Measurements from ENCODE around the gene PTPRJ.

Gene PTPRJ

GRCh38 chr11:48164836-48165235, 184.5 kb downstream of the PTPRJ start:
- no peaks in the 10 kb centered on the region for H3K79me2 ChIP-seq (ENCODE audit: control insufficient read depth, low read length)
- no peaks in the 10 kb centered on the region for H3K9me2 ChIP-seq (replicated peaks; ENCODE audit: control insufficient read depth, low read length)
- H3F3A ChIP-seq (ENCODE audit: control insufficient read depth, insufficient read depth), result no peaks in the 10 kb centered on the region
- H3K4me3 ChIP-seq (ENCODE audit: low read length), result no peak overlapping the region
- no peak overlapping the region for H3K27ac ChIP-seq (ENCODE audit: low read depth, low read length)
- TF ChIP-seq EZH2phosphoT487 (IDR thresholded peaks at IDR 0.05; ENCODE audit: borderline replicate concordance, low read length) (no peak), CTCF (IDR thresholded peaks at IDR 0.05; ENCODE audit: low read depth, low read length, poor library complexity, severe bottlenecking) (no peak)
- H3K27me3 ChIP-seq (ENCODE audit: control insufficient read depth, low read length), result no peaks in the 10 kb centered on the region
- no peaks in the 10 kb centered on the region for H3K4me1 ChIP-seq (ENCODE audit: control insufficient read depth, low read length)
- H3K4me2 ChIP-seq (ENCODE audit: low read length), result no peak overlapping the region
- no peaks in the 10 kb centered on the region for H3K36me3 ChIP-seq (ENCODE audit: control insufficient read depth, low read length)
- no peaks in the 10 kb centered on the region for H4K20me1 ChIP-seq (ENCODE audit: control insufficient read depth, insufficient read depth, low read depth, low read length)
- no peaks in the 10 kb centered on the region for H3K9me3 ChIP-seq (ENCODE audit: control insufficient read depth, insufficient read depth, low read length)

GRCh38 chr11:48165426-48165825, 185.1 kb downstream of the PTPRJ start:
- Histone ChIP-seq H3K9me2 (replicated peaks; ENCODE audit: control insufficient read depth, low read length) (no peaks in the 10 kb centered on the region), H3K27me3 (ENCODE audit: control insufficient read depth, low read length) (no peaks in the 10 kb centered on the region), H4K20me1 (ENCODE audit: control insufficient read depth, insufficient read depth, low read depth, low read length) (no peaks in the 10 kb centered on the region), H3K4me1 (ENCODE audit: control insufficient read depth, low read length) (peaks cover 4% of the 10 kb centered on the region), H3K4me3 (ENCODE audit: low read length) (no peak overlapping the region), H3K4me2 (ENCODE audit: low read length) (no peak overlapping the region), H3F3A (ENCODE audit: control insufficient read depth, insufficient read depth) (no peaks in the 10 kb centered on the region), H3K27ac (ENCODE audit: low read depth, low read length) (no peak overlapping the region), H3K79me2 (ENCODE audit: control insufficient read depth, low read length) (no peaks in the 10 kb centered on the region), H3K9me3 (ENCODE audit: control insufficient read depth, insufficient read depth, low read length) (no peaks in the 10 kb centered on the region), H3K36me3 (ENCODE audit: control insufficient read depth, low read length) (no peaks in the 10 kb centered on the region)
- TF ChIP-seq EZH2phosphoT487 (IDR thresholded peaks at IDR 0.05; ENCODE audit: borderline replicate concordance, low read length) (no peak), CTCF (IDR thresholded peaks at IDR 0.05; ENCODE audit: low read depth, low read length, poor library complexity, severe bottlenecking) (no peak)

- H3K27ac ChIP-seq (ENCODE audit: low read depth, low read length), result no peak overlapping the region
- TF ChIP-seq EZH2phosphoT487 (IDR thresholded peaks at IDR 0.05; ENCODE audit: borderline replicate concordance, low read length) (no peak), CTCF (IDR thresholded peaks at IDR 0.05; ENCODE audit: low read depth, low read length, poor library complexity, severe bottlenecking) (no peak)
- H3K79me2 ChIP-seq (ENCODE audit: control insufficient read depth, low read length), result no peaks in the 10 kb centered on the region
- no peaks in the 10 kb centered on the region for H3F3A ChIP-seq (ENCODE audit: control insufficient read depth, insufficient read depth)
- H4K20me1 ChIP-seq (ENCODE audit: control insufficient read depth, insufficient read depth, low read depth, low read length), result no peaks in the 10 kb centered on the region
- H3K4me1 ChIP-seq (ENCODE audit: control insufficient read depth, low read length), result peaks cover 12% of the 10 kb centered on the region
- no peaks in the 10 kb centered on the region for H3K36me3 ChIP-seq (ENCODE audit: control insufficient read depth, low read length)
- no peaks in the 10 kb centered on the region for H3K9me2 ChIP-seq (replicated peaks; ENCODE audit: control insufficient read depth, low read length)
- no peaks in the 10 kb centered on the region for H3K9me3 ChIP-seq (ENCODE audit: control insufficient read depth, insufficient read depth, low read length)
- no peaks in the 10 kb centered on the region for H3K27me3 ChIP-seq (ENCODE audit: control insufficient read depth, low read length)
- H3K4me2 ChIP-seq (ENCODE audit: low read length), result no peak overlapping the region
- no peak overlapping the region for H3K4me3 ChIP-seq (ENCODE audit: low read length)
Measured at GRCh38 chr11:48167380-48167779, 187.0 kb downstream of the PTPRJ start.

- no peak for TF ChIP-seq CTCF (IDR thresholded peaks at IDR 0.05; ENCODE audit: low read depth, low read length, poor library complexity, severe bottlenecking)
- no peak for TF ChIP-seq EZH2phosphoT487 (IDR thresholded peaks at IDR 0.05; ENCODE audit: borderline replicate concordance, low read length)
- H3K4me1 ChIP-seq (ENCODE audit: control insufficient read depth, low read length), result peaks cover 12% of the 10 kb centered on the region
- no peaks in the 10 kb centered on the region for H3F3A ChIP-seq (ENCODE audit: control insufficient read depth, insufficient read depth)
- H4K20me1 ChIP-seq (ENCODE audit: control insufficient read depth, insufficient read depth, low read depth, low read length), result no peaks in the 10 kb centered on the region
- H3K27ac ChIP-seq (ENCODE audit: low read depth, low read length), result no peak overlapping the region
- H3K36me3 ChIP-seq (ENCODE audit: control insufficient read depth, low read length), result no peaks in the 10 kb centered on the region
- H3K9me3 ChIP-seq (ENCODE audit: control insufficient read depth, insufficient read depth, low read length), result no peaks in the 10 kb centered on the region
- H3K79me2 ChIP-seq (ENCODE audit: control insufficient read depth, low read length), result no peaks in the 10 kb centered on the region
- no peaks in the 10 kb centered on the region for H3K27me3 ChIP-seq (ENCODE audit: control insufficient read depth, low read length)
- H3K4me3 ChIP-seq (ENCODE audit: low read length), result no peak overlapping the region
- H3K9me2 ChIP-seq (replicated peaks; ENCODE audit: control insufficient read depth, low read length), result no peaks in the 10 kb centered on the region
- no peak overlapping the region for H3K4me2 ChIP-seq (ENCODE audit: low read length)
Measured at GRCh38 chr11:48168815-48169214, 188.5 kb downstream of the PTPRJ start.
